ENCODE measurements around the gene CCDC196.
"Not testable (repeated sequence)": the region's sequence is repeated elsewhere in the genome, so short reads cannot be mapped to it uniquely, and the experiment has no call there.

CCDC196 gene

GRCh38 chr14:66495218-66496098 lies 9.3 kb downstream of the CCDC196 start:
- DNase-seq = peak; percentile 39

- no peak for DNase-seq
Measured at GRCh38 chr14:66496188-66496807, 10.1 kb downstream of the CCDC196 start.

GRCh38 chr14:66496911-66497310 lies 10.7 kb downstream of the CCDC196 start:
- DNase-seq = no peak

- no peak for DNase-seq
Measured at GRCh38 chr14:66498311-66498710, 12.1 kb downstream of the CCDC196 start.

GRCh38 chr14:66501592-66501991 lies 15.4 kb downstream of the CCDC196 start:
- no peak for DNase-seq

GRCh38 chr14:66502836-66503235 lies 16.7 kb downstream of the CCDC196 start:
- not testable (repeated sequence) for DNase-seq

- no peak for DNase-seq
Measured at GRCh38 chr14:66503532-66503931, 17.4 kb downstream of the CCDC196 start.

GRCh38 chr14:66507181-66507721 lies 21.1 kb downstream of the CCDC196 start:
- DNase-seq = no peak

GRCh38 chr14:66507722-66508546 lies 21.8 kb downstream of the CCDC196 start, which contains the start of gene GPHN:
Gene GPHN, plus strand, starts transcription at chr14:66508147.
- DNase-seq = peak; percentile 98

GRCh38 chr14:66508547-66508845 lies 22.3 kb downstream of the CCDC196 start:
- no peak for DNase-seq

- peak; percentile 62 for DNase-seq
Measured at GRCh38 chr14:66508846-66509621, 22.9 kb downstream of the CCDC196 start.

- no peak for DNase-seq
Measured at GRCh38 chr14:66509874-66510273, 23.7 kb downstream of the CCDC196 start.

GRCh38 chr14:66511849-66512248 lies 25.7 kb downstream of the CCDC196 start:
- no peak for DNase-seq

GRCh38 chr14:66514213-66514612 lies 28.0 kb downstream of the CCDC196 start:
- no peak for DNase-seq

GRCh38 chr14:66530526-66530925 lies 44.4 kb downstream of the CCDC196 start:
- DNase-seq = no peak

- peak; percentile 49 for DNase-seq
Measured at GRCh38 chr14:66539034-66539433, 52.9 kb downstream of the CCDC196 start.

- DNase-seq = no peak
Measured at GRCh38 chr14:66540038-66540437, 53.9 kb downstream of the CCDC196 start.

GRCh38 chr14:66541627-66542026 lies 55.5 kb downstream of the CCDC196 start:
- no peak for DNase-seq

GRCh38 chr14:66543996-66544395 lies 57.8 kb downstream of the CCDC196 start:
- no peak for DNase-seq

GRCh38 chr14:66545191-66545590 lies 59.0 kb downstream of the CCDC196 start:
- not testable (repeated sequence) for DNase-seq

GRCh38 chr14:66545751-66546150 lies 59.6 kb downstream of the CCDC196 start:
- not testable (repeated sequence) for DNase-seq
